ENCODE measurements around the gene HIBCH. TPM values are rescaled to one million over a fixed set of nuclear protein-coding genes. Genes with fewer than 3 reads are reported as not detected.

Gene HIBCH
- total RNA-seq, 4 donors from 2014 or later: 15.6 to 19.9 (median 17.8) TPM

DNA sequence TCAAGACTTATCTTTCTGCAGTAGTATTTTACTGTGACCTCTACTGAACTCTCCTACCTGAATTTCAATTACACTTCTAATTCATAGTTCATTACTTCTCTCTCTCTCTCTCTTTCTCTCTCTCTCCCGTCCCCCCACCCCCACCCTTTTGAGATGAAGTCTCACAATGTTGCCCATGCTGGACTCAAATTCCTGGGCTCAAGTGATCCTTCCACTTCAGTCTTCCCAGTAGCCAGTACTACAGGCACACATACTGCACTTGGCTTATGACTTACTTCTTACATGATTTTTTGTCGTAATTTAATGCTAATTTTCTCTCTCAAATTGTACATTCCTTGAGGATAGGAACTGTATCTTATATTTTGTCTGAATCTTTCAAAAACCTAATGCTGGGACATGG lies 6.0 kb upstream of the HIBCH start:
- TF ChIP-seq EP300 (IDR thresholded peaks at IDR 0.05): no peak
- TF ChIP-seq POLR2A (IDR thresholded peaks at IDR 0.05): no peak
- TF ChIP-seq, protein P1, sequence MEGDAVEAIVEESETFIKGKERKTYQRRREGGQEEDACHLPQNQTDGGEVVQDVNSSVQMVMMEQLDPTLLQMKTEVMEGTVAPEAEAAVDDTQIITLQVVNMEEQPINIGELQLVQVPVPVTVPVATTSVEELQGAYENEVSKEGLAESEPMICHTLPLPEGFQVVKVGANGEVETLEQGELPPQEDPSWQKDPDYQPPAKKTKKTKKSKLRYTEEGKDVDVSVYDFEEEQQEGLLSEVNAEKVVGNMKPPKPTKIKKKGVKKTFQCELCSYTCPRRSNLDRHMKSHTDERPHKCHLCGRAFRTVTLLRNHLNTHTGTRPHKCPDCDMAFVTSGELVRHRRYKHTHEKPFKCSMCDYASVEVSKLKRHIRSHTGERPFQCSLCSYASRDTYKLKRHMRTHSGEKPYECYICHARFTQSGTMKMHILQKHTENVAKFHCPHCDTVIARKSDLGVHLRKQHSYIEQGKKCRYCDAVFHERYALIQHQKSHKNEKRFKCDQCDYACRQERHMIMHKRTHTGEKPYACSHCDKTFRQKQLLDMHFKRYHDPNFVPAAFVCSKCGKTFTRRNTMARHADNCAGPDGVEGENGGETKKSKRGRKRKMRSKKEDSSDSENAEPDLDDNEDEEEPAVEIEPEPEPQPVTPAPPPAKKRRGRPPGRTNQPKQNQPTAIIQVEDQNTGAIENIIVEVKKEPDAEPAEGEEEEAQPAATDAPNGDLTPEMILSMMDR (IDR thresholded peaks at IDR 0.05): no peak

DNA sequence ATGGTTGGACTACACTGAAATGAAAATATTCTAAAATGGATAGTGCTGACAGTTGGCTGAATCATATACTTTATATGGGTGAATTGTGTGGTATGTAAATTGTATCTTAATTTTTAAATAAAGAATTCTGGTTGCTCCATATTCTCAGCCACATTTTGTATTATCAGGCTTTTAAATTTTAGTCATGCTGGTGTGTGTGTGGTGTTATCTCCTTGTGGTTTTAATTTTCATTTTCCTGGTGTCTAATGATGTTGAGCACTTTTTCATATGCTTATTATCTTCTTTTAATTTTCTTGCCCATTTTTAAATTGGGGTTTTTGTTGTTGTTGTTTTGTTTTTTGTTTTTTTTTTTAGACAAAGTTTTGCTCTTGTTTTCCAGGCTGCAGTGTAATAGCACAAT lies 3.8 kb upstream of the HIBCH start:
- Histone ChIP-seq H3K9me3 (no peaks in the 10 kb centered on the region), H3K27ac (no peak overlapping the region), H3K36me3 (no peaks in the 10 kb centered on the region), H3K4me3 (no peak overlapping the region), H3K4me1 (peaks cover 0 to 14% (median 9%) of the 10 kb centered on the region in 4 donors), H3K27me3 (no peaks in the 10 kb centered on the region)
- TF ChIP-seq, protein P1 (IDR thresholded peaks at IDR 0.05): no peak
- TF ChIP-seq POLR2A (IDR thresholded peaks at IDR 0.05) (no peak), EP300 (IDR thresholded peaks at IDR 0.05) (no peak)
- no peak for DNase-seq (ENCODE audit: low spot score in 2 of 2)

More for the DNA sequence above, 6.0 kb upstream of the HIBCH start:
- Histone ChIP-seq H3K4me1 (peaks cover 0 to 2% (median under 1%) of the 10 kb centered on the region in 4 donors), H3K4me3 (no peak overlapping the region), H3K27ac (no peak overlapping the region), H3K9me3 (no peaks in the 10 kb centered on the region), H3K27me3 (no peaks in the 10 kb centered on the region), H3K36me3 (no peaks in the 10 kb centered on the region)
- WGBS, 2 donors: 75 to 85% methylated on average over 2 of the region's 2 CpGs
- no peak for DNase-seq (ENCODE audit: low spot score in 2 of 2)

DNA sequence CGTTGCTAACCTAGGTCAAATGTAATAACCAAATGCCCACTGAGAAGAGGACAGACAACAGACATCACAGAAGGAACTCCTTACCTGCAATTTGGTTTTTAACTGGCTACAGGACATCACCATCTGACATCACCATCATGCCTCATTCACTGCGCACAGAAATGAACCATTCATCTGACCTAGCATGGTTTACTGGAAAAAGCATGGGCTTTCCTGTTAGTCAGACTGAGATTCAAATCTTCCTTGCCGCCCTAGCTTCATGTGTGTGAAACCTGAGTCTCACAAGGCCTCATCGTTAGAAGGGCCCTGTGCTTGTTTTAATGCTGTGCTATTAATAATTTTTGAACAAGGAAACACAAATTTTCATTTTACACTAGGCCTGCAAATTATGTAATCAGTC lies 1.1 kb upstream of the HIBCH start:
- Histone ChIP-seq H3K9me3 (no peaks in the 10 kb centered on the region), H3K27ac (peak overlapping the region in 3 of 4 donors; percentile 83 to 96 (median 91)), H3K4me3 (no peak overlapping the region), H3K36me3 (no peaks in the 10 kb centered on the region), H3K27me3 (no peaks in the 10 kb centered on the region), H3K4me1 (peaks cover 0 to 38% (median 12%) of the 10 kb centered on the region in 4 donors)
- TF ChIP-seq, protein P1 (IDR thresholded peaks at IDR 0.05): no peak
- TF ChIP-seq EP300 (IDR thresholded peaks at IDR 0.05): no peak
- no peak for TF ChIP-seq POLR2A (IDR thresholded peaks at IDR 0.05)
- no peak for DNase-seq (ENCODE audit: low spot score in 2 of 2)
- WGBS, 2 donors: 91 to 95% methylated on average over 4 of the region's 4 CpGs

DNA sequence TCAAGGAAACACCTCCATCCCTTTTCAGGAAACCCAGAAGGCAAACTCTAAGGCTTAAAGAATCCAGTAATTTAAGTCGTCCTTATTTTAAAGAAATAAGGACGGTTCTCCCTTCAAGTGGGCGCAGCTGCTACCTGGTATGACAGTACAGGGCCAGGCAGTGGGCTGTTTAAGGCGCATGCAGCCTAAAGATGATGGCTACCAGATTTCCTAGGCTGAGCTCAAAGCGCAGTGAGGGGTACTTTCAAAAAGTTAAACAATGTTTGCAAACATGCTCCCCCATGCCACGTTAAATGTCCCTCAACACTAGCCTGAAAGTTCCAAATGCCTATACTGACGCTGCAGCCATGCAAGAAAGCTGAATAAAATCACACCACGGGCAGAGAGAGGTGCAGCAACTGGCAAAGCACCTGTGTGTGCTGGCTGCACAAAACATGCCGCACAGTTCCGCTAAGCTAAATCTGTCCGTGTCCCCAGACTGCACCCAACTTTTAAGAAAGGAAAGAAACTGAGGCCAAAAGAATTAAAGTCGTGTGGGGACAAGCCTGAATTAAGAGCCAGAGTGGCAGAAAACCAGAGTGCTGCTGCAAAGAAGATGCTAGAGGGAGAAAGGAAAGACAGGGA lies 583 bp downstream of the HIBCH start:
- H3K27ac ChIP-seq: peak overlapping the region; percentile 83 to 96 (median 90)
- H3K9me3 ChIP-seq: no peaks in the 10 kb centered on the region
- no peaks in the 10 kb centered on the region for H3K27me3 ChIP-seq
- no peaks in the 10 kb centered on the region for H3K36me3 ChIP-seq
- 2 to 3% methylated on average over 12 of the region's 12 CpGs for WGBS, 2 donors
- TF ChIP-seq EP300 (IDR thresholded peaks at IDR 0.05): no peak
- no peak for TF ChIP-seq POLR2A (IDR thresholded peaks at IDR 0.05)
- TF ChIP-seq, protein P1 (IDR thresholded peaks at IDR 0.05): no peak
- H3K4me1 ChIP-seq: peaks cover 0 to 52% (median 12%) of the 10 kb centered on the region in 4 donors
- DNase-seq (ENCODE audit: low spot score in 2 of 2): peak in 1 of 2 donors; percentile 8
- H3K4me3 ChIP-seq: peak overlapping the region; percentile 66 to 87 (median 72)

DNA sequence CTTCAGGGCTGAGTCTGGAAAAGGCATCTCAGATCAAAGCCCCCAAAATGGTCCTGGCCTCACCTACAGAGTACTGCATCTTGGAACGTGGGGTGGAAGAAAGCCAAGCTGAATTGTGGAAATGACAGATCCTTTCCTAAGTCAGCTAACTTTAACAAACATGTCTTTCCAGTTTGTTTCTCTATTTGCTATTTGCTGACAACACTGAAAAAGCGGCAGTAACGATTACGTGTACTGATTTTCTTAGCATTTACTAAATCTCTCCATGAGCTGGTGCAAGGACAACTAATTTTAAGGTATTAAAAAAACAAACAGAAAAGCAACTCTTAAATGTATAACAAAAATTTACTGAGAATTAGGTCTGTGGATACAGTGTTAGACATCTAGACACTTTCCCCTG lies 1.1 kb downstream of the HIBCH start:
- Histone ChIP-seq H3K9me3 (no peaks in the 10 kb centered on the region), H3K4me3 (peak overlapping the region; percentile 66 to 87 (median 72)), H3K36me3 (no peaks in the 10 kb centered on the region), H3K27me3 (no peaks in the 10 kb centered on the region), H3K4me1 (peaks cover 0 to 56% (median 12%) of the 10 kb centered on the region in 4 donors), H3K27ac (peak overlapping the region; percentile 83 to 96 (median 90))
- DNase-seq (ENCODE audit: low spot score in 2 of 2): no peak
- 40 to 42% methylated on average over 4 of the region's 4 CpGs for WGBS, 2 donors
- TF ChIP-seq, protein P1 (IDR thresholded peaks at IDR 0.05): no peak
- TF ChIP-seq POLR2A (IDR thresholded peaks at IDR 0.05) (no peak), EP300 (IDR thresholded peaks at IDR 0.05) (no peak)

Data from tibial nerve (tissue), 4 donors.